Measurements from ENCODE around the gene MCOLN1.

The MCOLN1 gene

GRCh38 chr19:7522072-7522922, at the start of gene MCOLN1:
Gene MCOLN1, plus strand, starts transcription at chr19:7522624. Its CDS starts 127 bp downstream, at chr19:7522751.
- peak; percentile 95 for DNase-seq (ENCODE audit: low spot score)

- DNase-seq (ENCODE audit: low spot score), result no peak
These were observed 46.8 kb upstream of the MCOLN1 start for GRCh38 chr19:7475665-7476064.

GRCh38 chr19:7476241-7476640, 46.2 kb upstream of the MCOLN1 start:
- no peak for DNase-seq (ENCODE audit: low spot score)

DNA sequence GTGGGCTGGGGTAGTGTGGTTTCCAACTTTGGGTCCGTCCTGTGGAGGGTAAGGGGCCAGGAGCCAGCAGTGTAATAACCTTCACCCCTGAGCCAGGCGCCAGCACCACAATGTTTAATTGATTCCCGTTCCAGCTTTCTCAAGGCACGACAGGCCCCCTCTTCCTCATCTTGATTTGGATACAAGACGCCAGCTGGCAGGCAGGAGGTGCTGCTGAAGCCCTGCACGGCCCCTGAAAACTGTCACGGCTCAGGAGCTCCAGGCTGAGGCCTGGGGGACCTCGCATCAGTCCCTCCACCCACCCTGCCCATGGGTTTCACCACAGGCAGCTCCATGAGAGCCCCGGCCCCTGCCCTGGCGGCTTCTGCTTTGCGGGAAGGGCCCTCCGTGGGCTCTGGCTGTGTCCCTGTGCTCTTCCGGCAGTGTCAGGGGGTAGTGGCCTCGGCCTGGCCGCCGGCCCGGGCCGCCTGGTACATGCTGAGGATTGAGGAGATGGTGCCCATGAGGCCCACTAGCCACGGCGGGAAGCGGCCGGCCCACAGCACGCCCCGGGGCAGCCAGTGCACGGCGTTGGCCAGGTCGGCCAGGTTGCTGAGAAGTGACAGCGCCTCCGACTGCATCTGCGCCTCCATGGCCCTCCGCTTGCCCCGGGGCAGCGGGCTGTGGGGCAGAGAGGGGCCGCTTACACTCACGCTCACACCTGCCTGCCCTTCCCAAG, 45.5 kb upstream of the MCOLN1 start:
- DNase-seq (ENCODE audit: low spot score), result no peak

GRCh38 chr19:7477758-7478157, 44.7 kb upstream of the MCOLN1 start:
- DNase-seq (ENCODE audit: low spot score), result no peak

- DNase-seq (ENCODE audit: low spot score), result no peak
These were observed 44.1 kb upstream of the MCOLN1 start for GRCh38 chr19:7478173-7478842.

GRCh38 chr19:7478843-7479227, 43.6 kb upstream of the MCOLN1 start:
- no peak for DNase-seq (ENCODE audit: low spot score)

GRCh38 chr19:7480222-7480969, 42.0 kb upstream of the MCOLN1 start:
- no peak for DNase-seq (ENCODE audit: low spot score)

DNA sequence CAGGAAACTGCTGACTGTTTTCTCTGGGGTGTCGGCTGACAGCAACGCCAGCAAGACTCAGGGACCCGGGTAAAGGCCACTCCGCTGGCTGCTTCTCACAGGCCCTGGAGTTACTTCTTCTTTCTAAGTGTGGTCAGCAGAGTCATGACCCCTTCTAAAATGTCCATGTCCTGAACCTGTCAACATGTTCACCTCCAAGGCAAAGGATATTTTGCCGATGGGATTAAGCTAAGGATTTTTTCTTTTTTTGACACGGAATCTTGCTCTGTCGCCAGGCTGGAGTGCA, 41.5 kb upstream of the MCOLN1 start:
- DNase-seq (ENCODE audit: low spot score), result no peak

DNA sequence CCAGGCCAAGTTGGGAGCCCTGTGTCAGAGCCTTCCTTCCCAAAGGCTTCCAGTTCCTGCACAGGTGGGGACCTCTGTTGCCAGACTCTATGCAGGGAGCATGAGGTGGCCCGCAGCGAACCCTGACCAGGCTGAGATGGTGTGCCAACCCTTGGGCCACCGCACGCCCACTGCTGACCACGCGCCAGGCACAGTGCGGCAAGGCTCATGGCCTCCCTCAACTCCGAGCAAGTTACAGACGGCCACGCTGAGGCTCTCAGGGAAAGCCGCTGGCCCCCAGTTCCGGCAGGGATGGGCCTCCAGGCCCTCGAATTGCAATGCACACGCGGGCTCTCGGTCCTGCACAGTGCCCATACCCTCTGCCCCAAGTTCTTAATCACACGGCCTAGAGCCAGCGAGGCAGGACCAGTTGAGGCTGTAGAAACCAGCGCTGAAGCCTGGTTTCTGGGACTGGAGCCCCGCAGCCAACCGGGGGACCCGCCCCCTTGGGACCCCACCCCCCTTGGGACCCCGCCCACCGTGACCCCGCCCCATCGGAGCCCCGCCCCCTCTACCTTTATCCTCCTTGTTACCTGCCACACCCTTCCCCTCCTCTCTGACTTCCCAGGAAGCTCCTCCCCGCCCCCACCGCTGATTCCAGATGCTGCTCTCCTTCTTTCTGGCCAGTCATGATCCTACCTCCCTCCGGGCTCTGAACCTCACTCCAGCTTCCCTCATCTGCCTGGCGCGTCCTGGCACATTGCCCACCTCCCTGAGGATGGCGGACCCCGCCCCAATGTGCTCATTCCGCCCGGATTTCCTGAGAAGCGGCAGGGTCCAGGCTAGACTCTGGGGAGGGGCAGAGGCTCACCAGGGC, 39.6 kb upstream of the MCOLN1 start:
- DNase-seq (ENCODE audit: low spot score), result no peak

DNA sequence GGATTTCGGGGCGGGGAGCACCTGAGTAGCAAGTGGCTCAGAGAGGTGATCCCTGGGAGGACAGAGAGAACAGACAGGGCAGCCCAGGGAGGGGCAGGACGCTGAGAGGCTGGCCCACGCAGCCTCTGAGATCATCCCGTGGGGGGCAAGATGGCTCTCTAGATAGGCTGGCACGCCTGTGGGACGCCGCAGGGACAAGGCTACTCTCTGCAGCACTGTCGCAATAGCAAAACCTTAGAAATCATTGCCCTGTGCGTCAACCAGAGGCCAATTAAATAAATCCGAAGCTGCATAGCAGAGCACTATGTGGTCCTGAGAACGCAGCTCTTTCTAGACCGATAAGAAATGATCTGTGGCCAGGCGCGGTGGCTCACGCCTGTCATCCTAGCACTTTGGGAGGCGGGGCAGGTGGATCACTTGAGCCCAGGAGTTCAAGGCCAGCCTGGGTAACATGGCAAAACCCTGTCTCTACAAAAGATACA, 38.7 kb upstream of the MCOLN1 start:
- DNase-seq (ENCODE audit: low spot score), result no peak

- DNase-seq (ENCODE audit: low spot score), result no peak
These were observed 35.5 kb upstream of the MCOLN1 start for GRCh38 chr19:7486923-7487322.

GRCh38 chr19:7488736-7489353, 33.6 kb upstream of the MCOLN1 start, which contains the start of gene PEX11G:
Gene PEX11G, minus strand, starts transcription at chr19:7489035. Its CDS starts 25 bp downstream, at chr19:7489010.
- DNase-seq (ENCODE audit: low spot score), result peak; percentile 86

GRCh38 chr19:7489609-7490044, 32.8 kb upstream of the MCOLN1 start:
- DNase-seq (ENCODE audit: low spot score), result no peak

- DNase-seq (ENCODE audit: low spot score), result no peak
These were observed 30.3 kb upstream of the MCOLN1 start for GRCh38 chr19:7492142-7492541.

GRCh38 chr19:7492558-7492957, 29.9 kb upstream of the MCOLN1 start:
- DNase-seq (ENCODE audit: low spot score), result no peak

DNA sequence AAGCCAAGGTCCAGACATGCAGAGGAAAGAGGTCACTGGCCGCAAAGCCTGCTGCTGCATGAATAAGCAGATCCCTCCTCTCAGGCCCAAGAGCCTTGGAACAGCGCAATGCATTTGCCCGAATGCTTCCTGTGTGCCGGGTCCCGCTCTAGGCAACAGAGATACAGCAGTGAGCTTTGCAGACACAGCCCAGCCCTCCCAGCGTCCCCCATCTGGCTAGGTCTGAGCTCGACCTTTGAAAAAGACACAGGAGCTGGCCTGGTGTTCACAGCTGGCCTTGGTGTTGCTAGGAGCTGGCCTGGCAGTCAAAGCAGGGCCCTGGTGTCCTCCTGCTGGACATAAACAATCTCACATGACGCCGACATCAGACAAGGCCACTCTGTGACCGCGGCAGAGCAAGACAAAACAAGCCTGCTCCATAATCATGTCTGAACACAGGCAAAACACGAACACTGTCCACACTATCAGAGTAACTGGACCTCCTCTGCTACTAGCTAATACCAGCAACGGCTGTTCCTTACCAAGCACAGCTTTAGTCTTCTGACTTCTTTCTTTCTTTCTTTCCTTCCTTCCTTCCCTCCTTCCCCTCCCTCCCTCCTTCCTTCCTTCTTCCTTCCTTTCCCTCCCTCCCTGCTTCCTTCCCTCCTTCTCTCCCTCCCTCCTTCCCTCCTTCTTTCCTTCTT, 27.9 kb upstream of the MCOLN1 start:
- peak; percentile 96 for DNase-seq (ENCODE audit: low spot score)

DNA sequence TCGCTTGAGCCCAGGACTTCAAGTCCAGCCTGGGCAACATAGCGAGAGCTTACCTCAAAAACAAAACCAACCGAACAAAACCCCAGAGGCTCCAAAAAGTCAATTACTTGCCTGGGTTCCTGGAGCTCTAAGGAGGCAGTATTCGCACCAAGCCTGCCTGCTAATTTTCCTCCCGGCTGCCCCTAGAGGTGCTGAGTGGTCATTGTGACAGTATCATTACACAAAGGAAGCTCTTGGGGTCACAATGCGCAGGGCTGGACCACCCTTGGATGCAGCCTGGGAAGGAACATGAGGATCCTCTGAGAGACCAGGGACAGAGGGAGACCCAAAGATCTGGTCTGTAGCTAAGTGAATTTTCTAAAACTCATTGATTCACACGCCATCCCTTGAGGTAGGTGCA, 25.1 kb upstream of the MCOLN1 start:
- DNase-seq (ENCODE audit: low spot score), result no peak

- peak; percentile 51 for DNase-seq (ENCODE audit: low spot score)
These were observed 21.5 kb upstream of the MCOLN1 start for GRCh38 chr19:7500811-7501450.
